Loucy (cell line): ENCODE data around the gene TMEM38B.

Experiments
- EZH2phosphoT487 ChIP-seq: fragments of 200-600 bp; IDR thresholded peaks from 2 replicates; pipeline ENCODE4 v1.6.1; 2018; ENCODE audit warnings: antibody characterized with exemption, mild to moderate bottlenecking, moderate library complexity, borderline replicate concordance
- TF ChIP-seq, protein P1 (sequence below): fragments of 200-600 bp; sonication (generic); conservative IDR thresholded peaks from 2 replicates; pipeline ENCODE4 v1.5.1; 2014; ENCODE audit warnings: mild to moderate bottlenecking, antibody characterized with exemption, low read length

DNA sequence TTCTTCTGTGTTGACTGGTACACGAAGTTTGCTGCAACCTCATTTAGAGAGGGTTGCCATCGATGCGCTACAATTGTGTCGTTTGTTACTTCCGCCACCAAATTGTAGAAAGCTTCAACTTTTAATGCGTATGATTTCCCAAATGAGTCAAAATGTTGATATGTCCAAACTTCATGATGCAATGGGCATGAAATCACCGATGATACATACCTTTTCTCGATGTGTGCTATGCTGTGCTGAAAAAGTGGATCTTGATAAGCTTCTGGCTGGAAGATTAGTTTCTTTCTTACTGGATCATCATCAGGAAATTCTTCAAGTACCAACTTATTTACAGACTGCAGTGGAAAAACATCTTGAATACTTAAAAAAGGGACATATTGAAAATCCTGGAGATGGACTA lies 65.7 kb downstream of the TMEM38B start:
- TF ChIP-seq, protein P1, sequence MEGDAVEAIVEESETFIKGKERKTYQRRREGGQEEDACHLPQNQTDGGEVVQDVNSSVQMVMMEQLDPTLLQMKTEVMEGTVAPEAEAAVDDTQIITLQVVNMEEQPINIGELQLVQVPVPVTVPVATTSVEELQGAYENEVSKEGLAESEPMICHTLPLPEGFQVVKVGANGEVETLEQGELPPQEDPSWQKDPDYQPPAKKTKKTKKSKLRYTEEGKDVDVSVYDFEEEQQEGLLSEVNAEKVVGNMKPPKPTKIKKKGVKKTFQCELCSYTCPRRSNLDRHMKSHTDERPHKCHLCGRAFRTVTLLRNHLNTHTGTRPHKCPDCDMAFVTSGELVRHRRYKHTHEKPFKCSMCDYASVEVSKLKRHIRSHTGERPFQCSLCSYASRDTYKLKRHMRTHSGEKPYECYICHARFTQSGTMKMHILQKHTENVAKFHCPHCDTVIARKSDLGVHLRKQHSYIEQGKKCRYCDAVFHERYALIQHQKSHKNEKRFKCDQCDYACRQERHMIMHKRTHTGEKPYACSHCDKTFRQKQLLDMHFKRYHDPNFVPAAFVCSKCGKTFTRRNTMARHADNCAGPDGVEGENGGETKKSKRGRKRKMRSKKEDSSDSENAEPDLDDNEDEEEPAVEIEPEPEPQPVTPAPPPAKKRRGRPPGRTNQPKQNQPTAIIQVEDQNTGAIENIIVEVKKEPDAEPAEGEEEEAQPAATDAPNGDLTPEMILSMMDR, result no peak
- no peak for TF ChIP-seq EZH2phosphoT487
